ENCODE data around the gene FOXP4.

FOXP4 gene

DNA sequence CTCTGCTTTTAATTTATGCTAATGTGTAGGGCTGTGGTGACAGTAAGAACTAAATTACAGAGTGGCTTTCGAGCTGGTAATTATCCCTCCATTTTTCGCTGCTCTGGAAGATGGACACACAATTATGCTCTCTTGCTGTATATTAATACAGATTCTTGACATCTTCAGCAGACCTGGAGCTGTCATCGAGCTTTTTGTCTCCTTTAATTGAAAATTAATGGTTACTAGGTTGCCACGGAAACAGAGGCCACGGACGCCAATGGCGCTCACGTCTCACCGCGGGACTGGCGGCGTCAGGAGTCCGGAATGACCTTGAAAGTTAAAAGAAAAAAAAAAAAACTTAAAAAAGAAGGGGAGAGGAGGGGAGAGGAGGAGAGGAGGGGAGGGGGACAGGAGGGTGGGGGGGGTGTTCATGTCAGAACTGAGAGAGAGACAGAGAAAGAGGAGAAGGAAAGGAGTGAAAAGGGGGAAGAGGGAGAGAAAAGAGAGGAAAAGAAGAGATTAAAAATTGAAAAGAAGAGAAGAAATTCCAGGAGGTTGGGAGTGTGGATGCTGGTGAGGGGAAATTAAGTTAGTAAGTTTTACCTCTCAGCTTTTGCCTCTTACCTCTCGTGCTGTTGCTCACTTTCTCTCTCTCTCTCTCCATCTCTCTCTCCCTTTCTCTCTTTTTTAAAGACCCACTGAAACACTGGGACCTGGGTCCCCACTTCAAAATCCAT, 22.1 kb upstream of the FOXP4 start:
- no peak for DNase-seq

- DNase-seq = no peak
Observed at GRCh38 chr6:41524634-41525011, 21.6 kb upstream of the FOXP4 start.

- no peak for DNase-seq
Observed at GRCh38 chr6:41527721-41528408, 18.3 kb upstream of the FOXP4 start.

DNA sequence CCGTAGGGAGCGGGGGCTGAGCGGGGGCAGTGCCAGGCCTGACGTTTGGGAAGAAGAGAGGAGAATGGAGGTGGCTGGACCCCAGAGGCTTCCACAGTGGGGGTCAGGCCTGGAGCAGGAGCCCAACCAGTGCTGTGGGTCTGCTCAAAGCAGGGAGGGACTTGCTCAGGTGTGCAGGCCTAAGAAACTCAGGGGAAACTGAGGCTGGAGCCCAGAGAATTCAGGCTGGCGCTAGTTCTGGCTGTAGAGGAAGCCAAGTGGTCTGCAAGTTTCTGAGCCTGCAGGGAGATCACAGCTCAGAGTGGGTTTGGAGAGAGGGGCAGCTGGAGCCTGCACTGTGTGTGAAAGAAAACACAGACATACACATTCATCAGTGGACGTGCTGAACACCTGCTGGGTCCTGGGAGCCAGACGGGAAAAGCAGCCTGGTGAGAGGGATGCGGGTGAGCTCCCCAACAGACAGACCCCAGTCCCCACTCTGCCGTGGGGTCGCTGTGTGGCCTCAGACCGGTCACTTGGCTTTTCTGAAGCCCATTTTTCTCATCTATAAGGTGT, 17.7 kb upstream of the FOXP4 start:
- DNase-seq = no peak

DNA sequence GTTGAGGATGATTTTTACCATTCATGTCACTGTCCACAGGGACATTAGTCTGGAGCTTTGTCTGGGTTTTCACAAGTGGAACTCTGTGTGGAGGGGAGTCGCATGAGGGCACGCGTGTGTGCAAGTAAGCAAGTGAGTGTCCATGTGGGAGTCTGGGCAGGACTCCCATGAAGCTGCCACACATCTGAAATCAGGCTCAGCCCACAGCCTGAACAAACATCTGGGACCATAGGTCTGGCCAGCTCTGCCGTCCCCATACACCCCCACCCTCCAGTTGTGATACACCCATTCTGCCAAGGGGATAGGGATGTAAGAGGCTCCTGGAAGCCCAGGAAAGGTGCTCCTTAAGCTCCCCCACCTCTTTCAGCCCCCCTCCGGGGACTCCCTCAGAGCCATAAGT, 17.1 kb upstream of the FOXP4 start:
- no peak for DNase-seq

- DNase-seq = no peak
Observed at GRCh38 chr6:41529970-41530369, 16.2 kb upstream of the FOXP4 start.

GRCh38 chr6:41530476-41530875, 15.7 kb upstream of the FOXP4 start:
- DNase-seq = no peak

- no peak for DNase-seq
Observed at GRCh38 chr6:41531016-41531415, 15.2 kb upstream of the FOXP4 start.

DNA sequence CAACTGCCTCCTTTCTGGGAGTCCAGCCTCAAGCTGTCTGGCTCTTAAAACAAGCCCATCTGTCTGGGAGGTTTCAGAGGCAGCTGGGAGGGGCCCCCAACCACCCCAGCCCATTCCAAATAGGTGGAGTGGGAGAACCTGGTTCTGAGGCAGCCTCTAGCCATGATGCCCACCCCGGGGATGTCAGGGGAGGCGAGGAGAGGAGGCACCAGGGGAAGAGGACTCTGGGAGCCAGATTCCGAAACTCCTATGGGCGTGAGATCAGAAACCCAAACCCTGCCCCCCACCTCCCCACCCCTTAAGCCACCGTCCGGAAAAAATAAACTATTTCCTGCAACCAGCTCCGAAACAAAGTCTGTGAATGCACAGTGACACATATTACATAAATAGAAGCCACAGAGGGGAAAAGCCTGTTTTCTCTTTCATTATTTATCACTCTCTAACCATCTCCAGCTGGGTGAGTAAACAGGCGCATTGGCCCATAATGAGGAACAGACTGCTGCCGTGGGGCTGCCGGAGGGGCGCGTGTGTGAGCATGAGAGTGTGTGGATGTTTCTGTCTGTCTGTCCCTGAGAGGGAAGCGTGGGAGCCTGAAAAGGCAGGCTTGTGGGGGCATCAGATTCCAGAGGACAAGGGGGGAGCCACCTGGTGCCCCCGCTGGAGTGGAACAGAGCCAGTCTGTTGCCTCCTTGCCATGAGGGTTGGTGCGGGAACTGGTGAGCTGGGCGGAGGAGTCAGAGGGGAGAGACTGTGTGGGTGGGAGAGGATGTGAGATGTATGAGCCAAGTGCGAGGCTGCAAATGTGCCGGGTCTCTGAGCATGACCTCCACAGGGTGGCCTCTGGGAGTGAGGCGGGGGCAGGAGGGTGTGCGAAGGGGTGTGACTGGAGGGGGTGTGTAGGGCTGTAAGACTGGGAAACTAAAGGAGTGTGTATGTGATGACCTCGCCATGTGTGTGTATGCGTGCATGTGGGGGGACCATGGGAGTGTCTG, 14.3 kb upstream of the FOXP4 start:
- DNase-seq = peak; percentile 91

DNA sequence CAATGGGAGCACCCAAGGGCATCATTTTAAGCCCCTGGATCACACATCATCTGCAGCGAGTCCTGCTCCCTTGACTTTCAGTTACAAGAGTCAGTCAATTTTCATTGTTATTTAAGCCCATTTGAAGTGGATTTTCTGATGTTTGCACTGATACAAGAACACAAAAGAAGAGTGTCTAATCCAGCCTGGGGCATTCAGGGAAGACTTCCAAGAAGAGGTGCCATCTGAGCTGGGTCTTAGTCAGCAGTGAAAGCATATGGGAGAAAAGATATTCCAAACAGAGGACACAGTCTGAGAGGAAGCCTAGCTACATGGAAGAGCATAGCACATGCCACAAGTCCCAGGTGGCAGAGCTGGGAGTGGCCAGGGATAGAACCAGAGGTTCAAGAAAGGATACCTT, 10.4 kb upstream of the FOXP4 start:
- no peak for DNase-seq

GRCh38 chr6:41536795-41537758, 9.1 kb upstream of the FOXP4 start:
- no peak for DNase-seq

GRCh38 chr6:41538556-41539182, 7.5 kb upstream of the FOXP4 start:
- DNase-seq = no peak

DNA sequence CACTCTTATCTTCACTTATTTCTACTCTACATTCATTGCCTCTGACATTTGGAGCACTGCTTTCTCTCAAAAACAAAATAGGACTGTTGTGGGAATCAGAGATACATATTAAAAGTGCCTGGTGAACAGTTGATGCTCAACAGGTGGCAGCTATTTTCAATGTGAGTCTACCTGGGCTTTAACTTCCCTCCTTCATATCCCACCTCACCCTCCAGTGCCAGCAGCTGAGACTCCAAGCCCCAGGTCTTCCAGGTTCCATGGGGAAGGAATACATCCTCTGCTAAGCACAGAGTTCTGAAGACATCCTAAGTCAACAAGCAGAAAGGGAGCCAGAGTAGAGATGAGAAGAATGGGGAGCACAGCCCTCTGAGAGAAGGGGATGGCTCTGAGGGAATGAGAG, 7.0 kb upstream of the FOXP4 start:
- DNase-seq = no peak

DNA sequence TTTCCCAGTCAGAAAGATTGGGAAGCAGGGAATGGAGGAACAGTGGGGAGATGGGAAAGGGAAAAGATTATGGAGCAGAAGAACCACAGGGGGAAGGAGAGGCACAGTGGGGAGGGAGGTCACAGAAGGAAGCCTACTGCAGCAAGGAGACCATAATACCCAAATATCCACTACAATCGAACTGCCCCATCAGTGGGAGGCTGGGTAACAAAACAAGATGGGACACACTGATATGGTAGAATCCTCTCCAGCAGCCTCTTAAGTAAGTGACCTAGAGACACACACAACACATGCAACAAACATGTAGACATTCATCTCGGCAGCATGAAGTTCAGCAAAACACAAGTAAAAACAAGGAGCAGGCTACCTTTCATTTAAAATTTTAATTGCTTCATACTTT, 4.8 kb upstream of the FOXP4 start:
- DNase-seq = no peak

DNA sequence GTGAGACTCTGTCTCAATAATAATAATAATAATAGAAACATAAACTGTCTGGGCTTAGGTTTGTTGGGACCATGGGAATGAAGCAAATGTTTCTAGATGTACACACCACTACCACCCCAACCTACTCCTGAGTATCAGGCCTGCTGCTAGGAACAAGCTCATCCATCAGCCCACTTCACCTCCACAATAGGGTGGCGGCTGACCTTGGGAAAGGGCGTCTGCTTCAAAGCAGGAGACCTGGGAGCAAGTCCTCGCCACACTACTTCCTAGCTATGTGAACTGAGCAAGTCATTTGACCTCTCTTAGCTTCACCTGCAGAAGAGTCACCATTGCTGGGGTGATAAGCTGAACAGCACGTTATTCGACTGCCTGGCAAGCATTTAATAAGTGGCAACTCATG, 3.1 kb upstream of the FOXP4 start:
- no peak for DNase-seq

DNA sequence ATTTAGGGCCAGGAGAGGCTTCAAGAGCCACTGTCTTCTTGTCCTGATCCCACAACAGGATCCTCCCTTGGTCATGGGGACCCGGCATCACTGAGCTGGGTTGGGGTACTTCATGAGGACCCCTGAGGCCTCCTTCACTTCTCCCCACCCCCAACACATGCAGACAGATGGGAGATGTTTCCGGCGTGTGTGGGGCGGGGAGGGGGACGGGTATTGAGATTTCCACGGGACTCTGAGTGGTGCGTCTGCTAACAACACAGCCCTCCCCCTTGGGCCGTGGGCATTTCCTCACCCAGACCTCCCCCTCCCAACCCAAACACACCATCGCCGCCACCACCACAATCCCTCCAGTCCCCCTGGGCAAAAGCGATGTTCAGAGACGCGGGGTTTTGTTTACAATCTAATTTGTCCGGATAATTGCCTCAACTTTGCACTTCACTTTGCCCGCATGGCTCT, 906 bp upstream of the FOXP4 start:
- no peak for DNase-seq

DNA sequence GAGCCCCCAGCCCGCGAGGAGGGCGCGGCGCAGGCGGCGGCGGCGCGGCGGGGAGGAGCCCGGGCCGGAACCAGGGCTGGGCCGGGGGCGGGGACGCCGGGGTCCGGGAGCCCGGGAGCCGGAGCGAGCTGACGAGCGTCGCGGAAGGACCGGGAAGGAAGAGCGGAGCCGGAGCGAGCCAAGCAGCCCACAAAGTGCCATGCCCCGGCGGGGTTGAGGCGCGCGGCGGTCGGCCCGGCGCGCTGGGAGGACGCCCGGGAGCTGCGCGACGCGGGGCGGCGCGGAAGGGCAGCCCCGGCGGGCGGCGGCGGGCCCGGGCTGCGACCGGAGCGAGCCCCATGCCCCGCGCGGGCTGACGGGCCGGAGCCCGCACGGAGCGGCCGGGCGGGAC, 289 bp downstream of the FOXP4 start:
- peak; percentile 40 for DNase-seq

DNA sequence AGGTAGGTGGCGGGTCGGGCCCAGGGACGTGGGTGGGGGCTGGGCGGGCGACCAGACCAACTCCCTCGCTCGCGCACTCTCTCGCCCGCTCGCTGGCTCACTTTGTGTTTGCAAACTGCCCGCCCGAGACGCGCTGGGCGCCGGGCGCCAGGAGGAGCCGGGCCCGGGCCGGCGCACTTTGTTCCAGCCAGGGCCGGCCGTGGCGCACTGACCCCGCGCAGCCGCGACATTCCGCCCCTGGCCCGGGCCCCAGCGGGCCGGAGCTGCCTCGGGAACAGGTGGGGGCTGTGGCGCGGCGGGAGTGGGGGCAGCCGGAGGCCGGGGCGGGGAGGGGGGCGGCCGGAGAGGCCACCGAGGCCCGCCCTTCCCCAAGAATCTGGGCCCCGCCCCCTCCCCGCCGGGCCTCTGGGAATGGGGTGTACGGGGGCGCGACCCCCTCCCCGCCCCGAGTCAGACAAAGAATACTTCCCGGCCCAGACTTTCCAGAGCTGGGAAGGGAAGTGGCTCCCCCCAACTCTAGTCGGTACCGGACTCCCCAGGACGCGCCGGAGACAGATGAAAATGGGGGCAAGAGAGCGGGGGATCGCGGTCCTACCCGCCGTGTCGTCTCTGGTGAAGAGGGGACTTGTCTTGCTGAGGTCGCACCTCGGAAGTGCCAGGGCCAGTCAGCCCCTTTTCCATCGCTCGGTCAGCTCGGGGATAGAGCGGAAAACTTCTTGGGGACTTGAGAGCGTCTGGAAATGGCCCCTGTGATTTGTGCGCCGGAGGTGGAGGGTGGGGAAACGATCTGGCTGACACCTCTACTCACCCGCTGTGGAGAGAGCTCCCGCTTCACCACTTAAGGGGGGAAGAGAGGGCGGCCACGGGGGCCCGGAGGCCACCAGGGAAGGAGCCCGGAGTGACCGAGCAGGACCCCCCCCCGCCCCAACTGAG, 951 bp downstream of the FOXP4 start:
- no peak for DNase-seq

- no peak for DNase-seq
Observed at GRCh38 chr6:41547799-41548097, 1.6 kb downstream of the FOXP4 start.

DNA sequence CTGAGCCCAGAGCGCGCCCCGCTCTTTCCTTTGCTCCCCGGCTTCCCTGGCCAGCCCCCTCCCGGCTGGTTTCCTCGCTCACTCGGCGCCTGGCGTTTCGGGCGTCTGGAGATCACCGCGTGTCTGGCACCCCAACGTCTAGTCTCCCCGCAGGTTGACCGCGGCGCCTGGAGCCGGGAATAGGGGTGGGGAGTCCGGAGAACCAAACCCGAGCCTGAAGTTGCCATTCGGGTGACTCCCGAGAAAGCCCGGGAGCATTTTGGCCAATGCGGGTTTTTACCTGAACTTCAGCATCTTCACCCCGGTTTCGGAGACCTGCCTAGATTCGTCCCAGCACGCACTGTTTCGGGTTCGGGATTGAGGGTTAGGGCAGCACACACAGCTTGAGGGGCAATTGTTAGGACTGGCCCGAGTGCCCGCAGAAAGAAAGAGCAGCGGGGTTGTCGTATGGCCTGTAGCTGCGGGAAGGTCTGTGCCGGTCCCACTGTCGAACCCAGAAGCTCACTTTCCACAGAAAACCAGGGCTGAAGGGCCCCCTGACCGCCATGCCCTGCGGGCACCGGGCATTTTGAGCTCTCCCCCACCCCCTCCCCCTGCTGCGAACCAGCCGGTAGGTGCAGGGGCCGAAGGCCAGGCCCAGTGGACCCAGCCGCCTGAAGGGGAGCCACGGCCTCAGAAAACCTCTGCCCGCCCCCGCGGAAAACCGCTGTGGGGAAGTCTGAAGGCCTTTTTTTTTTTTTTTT, 2.1 kb downstream of the FOXP4 start:
- DNase-seq = no peak
